SU-DHL-6 (cell line): ENCODE measurements around the gene RANBP9.

Experiments
- H2AFZ ChIP-seq: fragments of 200-600 bp; sonication (generic); 2 replicates; pipeline ENCODE4 v1.6.1; 2014; ENCODE audit warnings: low read depth, mild to moderate bottlenecking, moderate library complexity, mixed read lengths, antibody characterized with exemption, low read length; ENCODE audit not compliant: severe bottlenecking
- H3F3A ChIP-seq: fragments of 200-600 bp; shearing (Covaris generic); 2 replicates; pipeline ENCODE4 v1.6.0; 2016; ENCODE audit warnings: antibody characterized with exemption, mild to moderate bottlenecking; ENCODE audit not compliant: insufficient read depth
- H3K27ac ChIP-seq: fragments of 200-600 bp; sonication (generic); 2 replicates; pipeline ENCODE4 v1.5.1; 2016; ENCODE audit warnings: low read depth, mild to moderate bottlenecking, low read length, moderate library complexity, mixed read lengths
- H3K27me3 ChIP-seq: fragments of 200-600 bp; sonication (generic), shearing (Covaris generic); 2 replicates; pipeline ENCODE4 v1.6.0; 2014; ENCODE audit warnings: mild to moderate bottlenecking, low read length
- H3K36me3 ChIP-seq: fragments of 200-600 bp; sonication (generic); 2 replicates; pipeline ENCODE4 v1.6.1; 2014; ENCODE audit warnings: mild to moderate bottlenecking, low read length, mixed read lengths
- H3K4me2 ChIP-seq: fragments of 300-600, 200-600 bp; shearing (Covaris generic), sonication (generic); 2 replicates; pipeline ENCODE4 v1.6.0; 2014; ENCODE audit warnings: low read length, low read depth, mild to moderate bottlenecking; ENCODE audit not compliant: poor library complexity, severe bottlenecking
- H3K4me3 ChIP-seq: fragments of 200-600 bp; sonication (generic); 2 replicates; pipeline ENCODE4 v1.5.1; 2014; ENCODE audit warnings: antibody characterized with exemption, low read length, mild to moderate bottlenecking, mixed read lengths; ENCODE audit not compliant: insufficient read depth, poor library complexity, severe bottlenecking
- H3K79me2 ChIP-seq: fragments of 200-600 bp; sonication (generic); 2 replicates; pipeline ENCODE4 v1.6.1; 2014; ENCODE audit warnings: mild to moderate bottlenecking, low read length, moderate library complexity; ENCODE audit not compliant: insufficient read depth
- H3K9ac ChIP-seq: fragments of 200-600 bp; sonication (generic); 2 replicates; pipeline ENCODE4 v1.7.0; 2014; ENCODE audit warnings: mild to moderate bottlenecking, low read length
- H3K9me2 ChIP-seq: fragments of 200-600 bp; sonication (generic); replicated peaks from 2 replicates; pipeline ENCODE4 v1.6.1; 2014; ENCODE audit warnings: low read length; ENCODE audit not compliant: insufficient read depth
- H3K9me3 ChIP-seq: fragments of 200-600 bp; sonication (generic); 2 replicates; pipeline ENCODE4 v1.6.1; 2014; ENCODE audit warnings: low read length, mixed read lengths; ENCODE audit not compliant: insufficient read depth
- H4K20me1 ChIP-seq: fragments of 200-600 bp; sonication (generic); 2 replicates; pipeline ENCODE4 v1.6.1; 2014; ENCODE audit warnings: low read depth, mild to moderate bottlenecking, antibody characterized with exemption, low read length, moderate library complexity, mixed read lengths
- EZH2phosphoT487 ChIP-seq: fragments of 200-600 bp; sonication (generic), shearing (Covaris generic); conservative IDR thresholded peaks from 2 replicates; pipeline ENCODE4 v1.6.1; 2018; ENCODE audit warnings: mild to moderate bottlenecking, antibody characterized with exemption, low read length, moderate library complexity, mixed read lengths
- TF ChIP-seq, protein P1 (sequence below): fragments of 200-600 bp; sonication (generic); IDR thresholded peaks from one replicate; pipeline ENCODE4 v1.5.1; 2017; ENCODE audit warnings: antibody characterized with exemption, mild to moderate bottlenecking, low read length, moderate library complexity; ENCODE audit not compliant: insufficient read depth, poor library complexity, severe bottlenecking

RANBP9 gene

DNA sequence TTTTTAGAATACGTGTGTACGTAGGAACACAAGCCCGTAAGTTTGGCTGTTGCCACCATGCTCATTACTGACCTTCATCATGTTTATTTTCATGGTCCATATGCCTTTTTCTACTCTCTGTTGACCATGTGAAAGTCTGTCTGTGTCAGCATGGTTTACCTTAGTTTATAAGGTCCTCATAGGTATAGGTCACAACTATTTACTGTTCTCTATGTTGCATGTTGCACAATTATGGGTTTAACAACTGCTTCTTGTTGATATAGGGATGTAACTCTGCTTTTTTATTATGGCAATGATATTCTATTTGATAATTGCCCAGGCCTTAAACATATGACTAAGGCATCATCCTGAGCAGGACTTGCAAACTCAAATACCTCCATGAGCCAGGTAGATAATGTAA lies 13.4 kb upstream of the RANBP9 start:
- no peaks in the 10 kb centered on the region for H3F3A ChIP-seq
- no peaks in the 10 kb centered on the region for H3K79me2 ChIP-seq
- H3K9ac ChIP-seq, result no peak overlapping the region
- no peaks in the 10 kb centered on the region for H3K9me3 ChIP-seq
- H3K9me2 ChIP-seq, result no peaks in the 10 kb centered on the region
- H3K4me2 ChIP-seq, result no peak overlapping the region
- no peak overlapping the region for H3K27ac ChIP-seq
- H4K20me1 ChIP-seq, result no peaks in the 10 kb centered on the region
- no peak overlapping the region for H3K4me3 ChIP-seq
- H2AFZ ChIP-seq, result no peak overlapping the region
- TF ChIP-seq, protein P1, sequence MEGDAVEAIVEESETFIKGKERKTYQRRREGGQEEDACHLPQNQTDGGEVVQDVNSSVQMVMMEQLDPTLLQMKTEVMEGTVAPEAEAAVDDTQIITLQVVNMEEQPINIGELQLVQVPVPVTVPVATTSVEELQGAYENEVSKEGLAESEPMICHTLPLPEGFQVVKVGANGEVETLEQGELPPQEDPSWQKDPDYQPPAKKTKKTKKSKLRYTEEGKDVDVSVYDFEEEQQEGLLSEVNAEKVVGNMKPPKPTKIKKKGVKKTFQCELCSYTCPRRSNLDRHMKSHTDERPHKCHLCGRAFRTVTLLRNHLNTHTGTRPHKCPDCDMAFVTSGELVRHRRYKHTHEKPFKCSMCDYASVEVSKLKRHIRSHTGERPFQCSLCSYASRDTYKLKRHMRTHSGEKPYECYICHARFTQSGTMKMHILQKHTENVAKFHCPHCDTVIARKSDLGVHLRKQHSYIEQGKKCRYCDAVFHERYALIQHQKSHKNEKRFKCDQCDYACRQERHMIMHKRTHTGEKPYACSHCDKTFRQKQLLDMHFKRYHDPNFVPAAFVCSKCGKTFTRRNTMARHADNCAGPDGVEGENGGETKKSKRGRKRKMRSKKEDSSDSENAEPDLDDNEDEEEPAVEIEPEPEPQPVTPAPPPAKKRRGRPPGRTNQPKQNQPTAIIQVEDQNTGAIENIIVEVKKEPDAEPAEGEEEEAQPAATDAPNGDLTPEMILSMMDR, result no peak
- TF ChIP-seq EZH2phosphoT487, result no peak
- H3K27me3 ChIP-seq, result no peaks in the 10 kb centered on the region
- H3K36me3 ChIP-seq, result no peaks in the 10 kb centered on the region

DNA sequence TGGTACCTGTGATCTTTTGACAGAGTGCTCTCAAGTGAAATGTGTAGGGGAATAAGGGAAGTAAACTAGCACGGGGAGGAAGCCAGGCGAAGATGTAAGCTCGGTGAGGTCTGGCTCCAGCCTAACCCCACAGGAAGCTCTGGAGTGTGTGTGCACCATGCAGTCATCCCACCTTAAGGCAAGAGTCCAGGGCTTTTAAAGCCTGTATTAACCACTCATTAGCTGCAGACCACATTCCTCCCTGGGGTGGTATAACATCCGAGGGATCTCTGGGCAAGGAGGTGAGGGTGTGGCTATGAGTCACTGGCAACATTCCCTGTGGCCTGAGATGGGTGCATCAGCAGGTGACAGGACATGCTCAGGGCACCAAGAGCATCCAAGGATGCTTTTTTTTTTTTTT lies 12.5 kb upstream of the RANBP9 start:
- Histone ChIP-seq H3K79me2 (no peaks in the 10 kb centered on the region), H3K9me3 (no peaks in the 10 kb centered on the region), H4K20me1 (no peaks in the 10 kb centered on the region), H2AFZ (no peak overlapping the region), H3K9me2 (no peaks in the 10 kb centered on the region), H3K4me2 (no peak overlapping the region), H3K9ac (no peak overlapping the region), H3K36me3 (no peaks in the 10 kb centered on the region), H3K27me3 (no peaks in the 10 kb centered on the region), H3K27ac (no peak overlapping the region), H3K4me3 (no peak overlapping the region), H3F3A (no peaks in the 10 kb centered on the region)
- TF ChIP-seq EZH2phosphoT487, result no peak
- TF ChIP-seq, protein P1, result no peak

DNA sequence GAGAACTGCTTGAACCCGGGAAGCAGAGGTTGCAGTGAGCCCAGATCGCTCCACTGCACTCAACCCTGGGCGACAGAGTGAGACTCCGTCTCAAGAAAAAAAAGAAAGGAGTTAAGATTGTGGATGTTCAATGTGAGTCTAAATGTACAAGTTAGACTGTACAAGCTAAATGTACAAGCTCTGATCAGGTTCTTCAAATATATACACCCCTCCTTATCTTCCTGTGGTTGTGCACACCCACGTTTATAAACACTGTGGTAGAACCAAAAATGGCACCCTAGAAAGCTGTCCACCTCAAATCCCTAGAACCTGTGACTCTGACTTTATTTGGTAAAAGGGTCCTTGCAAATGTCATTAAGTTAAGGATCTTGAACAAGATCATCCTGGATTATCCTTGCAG lies 11.2 kb upstream of the RANBP9 start:
- H3K4me2 ChIP-seq, result no peak overlapping the region
- H3K27ac ChIP-seq, result no peak overlapping the region

More for the DNA sequence above, 11.2 kb upstream of the RANBP9 start:
- H3K9me2 ChIP-seq, result no peaks in the 10 kb centered on the region
- H3K9ac ChIP-seq, result no peak overlapping the region
- no peak overlapping the region for H3K4me3 ChIP-seq
- TF ChIP-seq, protein P1, result no peak
- TF ChIP-seq EZH2phosphoT487, result no peak
- H3K9me3 ChIP-seq, result no peaks in the 10 kb centered on the region
- H3K79me2 ChIP-seq, result no peaks in the 10 kb centered on the region
- H2AFZ ChIP-seq, result no peak overlapping the region
- H3F3A ChIP-seq, result no peaks in the 10 kb centered on the region
- H4K20me1 ChIP-seq, result no peaks in the 10 kb centered on the region
- H3K36me3 ChIP-seq, result no peaks in the 10 kb centered on the region
- H3K27me3 ChIP-seq, result no peaks in the 10 kb centered on the region
